Astrocyte of the spinal cord (primary cell): Measurements from ENCODE around the gene TMEM41A.

Source experiments
- DNase-seq: peaks from one replicate; pipeline ENCODE4 v3.0.0; 2011; ENCODE audit warnings: low read depth, low spot score
- H3K4me3 ChIP-seq: 2 replicates; pipeline ENCODE4 v1.5.1; 2011; ENCODE audit warnings: low read depth, mild to moderate bottlenecking, low read length, moderate library complexity
- CTCF ChIP-seq: IDR thresholded peaks from 2 replicates; pipeline ENCODE4 v1.5.1; 2012; ENCODE audit warnings: low read depth, mild to moderate bottlenecking, low read length, inconsistent platforms
- in situ Hi-C: cut with HindIII; loops from 2 replicates; pipeline ENCODE4 v1.10.0; 2017; ENCODE audit warnings: low sequenced_read_pairs

Gene TMEM41A

GRCh38 chr3:185502987-185503386 lies 4.2 kb upstream of the TMEM41A start:
- TF ChIP-seq CTCF = no peak
- DNase-seq = no peak
- in situ Hi-C loops = no loop called here
- H3K4me3 ChIP-seq = no peak overlapping the region

GRCh38 chr3:185490241-185490640 lies 8.6 kb downstream of the TMEM41A start:
- H3K4me3 ChIP-seq = no peak overlapping the region
- TF ChIP-seq CTCF = no peak
- DNase-seq = no peak
- in situ Hi-C loops = no loop called here

- no peak for TF ChIP-seq CTCF
- DNase-seq = no peak
- in situ Hi-C loops = no loop called here
Measured at GRCh38 chr3:185489462-185489861, 9.4 kb downstream of the TMEM41A start.

GRCh38 chr3:185488465-185488864 lies 10.4 kb downstream of the TMEM41A start:
- in situ Hi-C loops = no loop called here
- no peak for DNase-seq
- no peak for TF ChIP-seq CTCF
- no peak overlapping the region for H3K4me3 ChIP-seq

More at GRCh38 chr3:185489462-185489861, 9.4 kb downstream of the TMEM41A start:
- no peak overlapping the region for H3K4me3 ChIP-seq

- no peak for DNase-seq
- TF ChIP-seq CTCF = no peak
- no peak overlapping the region for H3K4me3 ChIP-seq
- in situ Hi-C loops = no loop called here
Measured at GRCh38 chr3:185486394-185486793, 12.4 kb downstream of the TMEM41A start.

- in situ Hi-C loops = no loop called here
- no peak overlapping the region for H3K4me3 ChIP-seq
- no peak for TF ChIP-seq CTCF
- no peak for DNase-seq
Measured at GRCh38 chr3:185484296-185484695, 14.5 kb downstream of the TMEM41A start.

- no peak overlapping the region for H3K4me3 ChIP-seq
- DNase-seq = no peak
- TF ChIP-seq CTCF = no peak
- in situ Hi-C loops = no loop called here
Measured at GRCh38 chr3:185479373-185479945, 19.4 kb downstream of the TMEM41A start.
